A549 (cell line): ENCODE measurements around the gene SELENOO. TPM values are rescaled to one million over a fixed set of nuclear protein-coding genes. Genes with fewer than 3 reads are reported as not detected.

ENCODE experiments used
- ATAC-seq, 2 experiments: fragments of 200-7000 bp in 1 of 2; fragments of >200 bp in 1 of 2; cut with Nextera tagmentation in 1 of 2; cut with Tn5 transposase in 1 of 2; 3 replicates each; pipeline versions ENCODE4 v1.8.0 to v1.9.1; 2018 to 2020; ENCODE audit warnings: mild to moderate bottlenecking in 1 of 2, moderate library complexity in 1 of 2
- CTCF ChIA-PET: fragments of 300-600 bp; sonication (Branson Sonifier 250); formaldehyde crosslinking; extraction: SDS; loops from one replicate; lab custom pipeline; 2021; ENCODE audit warnings: antibody characterized with exemption, inconsistent platforms; lab: Yijun Ruan, JAX
- POLR2A ChIA-PET: fragments of 350-600 bp; formaldehyde crosslinking; extraction: SDS; loops from one replicate; lab custom pipeline; 2021; ENCODE audit warnings: antibody characterized with exemption, inconsistent platforms; lab: Yijun Ruan, JAX
- DNase-seq, 2 experiments: peaks; one replicate each; pipeline versions ENCODE4 v3.0.0 to v3.0.0-alpha.2; 2011 to 2016; ENCODE audit warnings: low read depth in 1 of 2, low spot score in 1 of 2
- FAIRE-seq: peaks from 2 replicates; lab custom pipeline; 2011; peaks lifted over from hg19 to GRCh38; lab: Jason Lieb, UNC
- H3K27ac ChIP-seq, 2 experiments: fragments of >200 bp; sonication (Bioruptor Twin); formaldehyde crosslinking; 3 replicates each; pipeline ENCODE4 v1.5.1; 2016 to 2017
- H3K4me1 ChIP-seq: fragments of >200 bp; sonication (Bioruptor Twin); formaldehyde crosslinking; 3 replicates; pipeline ENCODE4 v1.6.1; 2016
- H3K4me2 ChIP-seq: fragments of >200 bp; sonication (Bioruptor Twin); formaldehyde crosslinking; 3 replicates; pipeline ENCODE4 v1.6.1; 2016
- H3K4me3 ChIP-seq: fragments of >200 bp; sonication (Bioruptor Twin); formaldehyde crosslinking; 3 replicates; pipeline ENCODE4 v1.5.1; 2016
- H3K9me3 ChIP-seq: fragments of >200 bp; sonication (Bioruptor Twin); formaldehyde crosslinking; 3 replicates; pipeline ENCODE4 v1.6.1; 2016
- CEBPB ChIP-seq, 2 experiments: fragments of >200 bp in 1 of 2; sonication (Bioruptor Twin) in 1 of 2; formaldehyde crosslinking in 1 of 2; IDR thresholded peaks; 2 replicates each; pipeline ENCODE4 v1.6.1; 2012 to 2016
- FOSB ChIP-seq: fragments of 250-450 bp; sonication (Bioruptor Pico); IDR thresholded peaks from 2 replicates; pipeline ENCODE4 v1.5.0; 2020; ENCODE audit warnings: mild to moderate bottlenecking, moderate library complexity
- FOXS1 ChIP-seq: fragments of 250-450 bp; sonication (Bioruptor Pico); IDR thresholded peaks from 2 replicates; pipeline ENCODE4 v1.5.0; 2020; ENCODE audit warnings: mild to moderate bottlenecking, moderate library complexity
- GATA3 ChIP-seq: IDR thresholded peaks from 2 replicates; pipeline ENCODE4 v1.6.1; 2012; ENCODE audit warnings: borderline replicate concordance
- HMGXB4 ChIP-seq: fragments of 250-450 bp; sonication (Bioruptor Pico); IDR thresholded peaks from 2 replicates; pipeline ENCODE4 v1.5.0; 2021; ENCODE audit warnings: mild to moderate bottlenecking, moderate library complexity, borderline replicate concordance
- JUN ChIP-seq, 2 experiments: fragments of >200 bp; sonication (Bioruptor Twin); formaldehyde crosslinking; IDR thresholded peaks; 2 replicates in 1 of 2; 3 replicates in 1 of 2; pipeline ENCODE4 v1.6.1; 2016 to 2017
- JUNB ChIP-seq: fragments of >200 bp; sonication (Bioruptor Twin); formaldehyde crosslinking; IDR thresholded peaks from 2 replicates; pipeline ENCODE4 v1.6.1; 2016
- MAX ChIP-seq: IDR thresholded peaks from 2 replicates; pipeline ENCODE4 v1.6.1; 2012
- NFE2L2 ChIP-seq: fragments of 150-350 bp; conservative IDR thresholded peaks from 2 replicates; pipeline ENCODE4 v1.6.1; 2014; ENCODE audit warnings: low read length
- NPAS2 ChIP-seq: fragments of 250-450 bp; sonication (Bioruptor Pico); IDR thresholded peaks from 2 replicates; pipeline ENCODE4 v1.8.0; 2022; ENCODE audit warnings: mild to moderate bottlenecking, moderate library complexity, borderline replicate concordance
- NR3C1 ChIP-seq: fragments of >200 bp; sonication (Bioruptor Twin); formaldehyde crosslinking; IDR thresholded peaks from 3 replicates; pipeline ENCODE4 v1.6.1; 2017
- PBX3 ChIP-seq: IDR thresholded peaks from 2 replicates; pipeline ENCODE4 v1.6.1; 2012
- PHF8 ChIP-seq: fragments of 200-600 bp; sonication (generic); IDR thresholded peaks from 2 replicates; pipeline ENCODE4 v1.6.1; 2016; ENCODE audit warnings: low read depth, mild to moderate bottlenecking, antibody characterized with exemption, moderate library complexity, borderline replicate concordance
- RAD21 ChIP-seq, 2 experiments: fragments of >200 bp in 1 of 2; sonication (Bioruptor Twin) in 1 of 2; formaldehyde crosslinking in 1 of 2; IDR thresholded peaks in 1 of 2; conservative IDR thresholded peaks in 1 of 2; 2 replicates in 1 of 2; 3 replicates in 1 of 2; pipeline ENCODE4 v1.6.1; 2012 to 2018; ENCODE audit warnings: inconsistent platforms in 1 of 2
- RARB ChIP-seq: fragments of 250-450 bp; sonication (Bioruptor Pico); IDR thresholded peaks from 2 replicates; pipeline ENCODE4 v1.8.0; 2021; ENCODE audit warnings: mild to moderate bottlenecking, moderate library complexity
- RCOR1 ChIP-seq: fragments of 150-350 bp; IDR thresholded peaks from 2 replicates; pipeline ENCODE4 v1.6.1; 2014; ENCODE audit warnings: antibody characterized with exemption, low read length, low read depth
- SREBF2 ChIP-seq: fragments of 450-650 bp; IDR thresholded peaks from 2 replicates; pipeline ENCODE4 v1.6.1; 2014; ENCODE audit warnings: mild to moderate bottlenecking, moderate library complexity
- USF2 ChIP-seq: fragments of 450-650 bp; IDR thresholded peaks from 2 replicates; pipeline ENCODE4 v1.6.1; 2014; ENCODE audit warnings: antibody characterized with exemption
- WGBS: methylation state at CpG from one replicate; pipeline ENCODE4 v1.1.6; 2017; ENCODE audit errors: missing lambda C conversion rate; 5-methylcytosine and 5-hydroxymethylcytosine counted together
- polyA plus RNA-seq, 4 experiments: library from polyadenylated mRNA; depleted of rRNA in 3 of 4; stranded (reverse); fragments of >200 nt; fragmentation: RNase III in 1 of 4; extraction: RNeasy Plus Mini Kit Qiagen cat#74134 plus additional on column Dnase treatment in 1 of 4; gene quantifications; 2 replicates in 3 of 4; 3 replicates in 1 of 4; pipeline ENCODE4 v1.2.3, GENCODE V29; 2011 to 2017

The SELENOO gene
- polyA plus RNA-seq, 2 of the 4 experiments (the other 2 are of a cell fraction): 7.8 to 14.7 TPM

- Histone ChIP-seq H3K4me3 (no peak overlapping the region), H3K9me3 (no peaks in the 10 kb centered on the region), H3K4me1 (no peaks in the 10 kb centered on the region), H3K27ac (no peak overlapping the region), H3K4me2 (no peak overlapping the region)
- TF ChIP-seq NFE2L2: no peak
- TF ChIP-seq CEBPB (IDR thresholded peaks at IDR 0.05): no peak
- TF ChIP-seq USF2: no peak
- no peak for TF ChIP-seq JUN (IDR thresholded peaks at IDR 0.05)
- TF ChIP-seq SREBF2: no peak
- TF ChIP-seq NR3C1: no peak
- no peak for TF ChIP-seq RAD21 (conservative IDR thresholded peaks at IDR 0.05 in 1 of 2, IDR thresholded peaks at IDR 0.05 in 1 of 2)
- TF ChIP-seq RARB (CRISPR knock-in tag): no peak
- TF ChIP-seq HMGXB4 (CRISPR knock-in tag): no peak
- ChIA-PET CTCF (interaction anchor here (0.7 kb wide), 1 partner anchor 23 kb away, joined by 3 read pairs; no protein-coding TSS in a partner anchor), POLR2A (no interaction called here)
- DNase-seq (no peak), FAIRE-seq (no peak), ATAC-seq (no peak)
- whole genome bisulfite sequencing: over 99% methylated on average over 9 of the region's 9 CpGs
Observed at GRCh38 chr22:50213263-50213662, 12.5 kb downstream of the SELENOO start.

- DNase-seq: no peak
- Histone ChIP-seq H3K9me3 (no peaks in the 10 kb centered on the region), H3K27ac (no peak overlapping the region), H3K4me1 (no peaks in the 10 kb centered on the region), H3K4me3 (no peak overlapping the region), H3K4me2 (no peak overlapping the region)
- ATAC-seq: no peak
- no peak for FAIRE-seq
- WGBS: 89% methylated on average over 8 of the region's 17 CpGs
- ChIA-PET CTCF (interaction anchor here (1.1 to 2.1 kb wide), 5 partner anchors 22 to 72 kb away, joined by 3 to 10 read pairs (median 4); no protein-coding TSS in a partner anchor), POLR2A (no interaction called here)
- no peak for TF ChIP-seq MAX
Observed at GRCh38 chr22:50215297-50216054, 14.7 kb downstream of the SELENOO start.

GRCh38 chr22:50216055-50216683, 15.4 kb downstream of the SELENOO start:
- Histone ChIP-seq H3K4me2 (no peak overlapping the region), H3K4me1 (no peaks in the 10 kb centered on the region), H3K9me3 (no peaks in the 10 kb centered on the region), H3K4me3 (no peak overlapping the region), H3K27ac (no peak overlapping the region)
- CTCF ChIA-PET: interaction anchor here (0.6 to 1.9 kb wide), 6 partner anchors 14 to 73 kb away, joined by 3 to 10 read pairs (median 4); no protein-coding TSS in a partner anchor
- no peak for FAIRE-seq
- 78% methylated on average over 6 of the region's 15 CpGs for WGBS
- POLR2A ChIA-PET: no interaction called here
- DNase-seq: no peak
- no peak for ATAC-seq
- TF ChIP-seq FOSB (CRISPR knock-in tag): no peak
- TF ChIP-seq FOXS1 (CRISPR knock-in tag): no peak
- no peak for TF ChIP-seq RCOR1
- TF ChIP-seq PBX3: no peak
- TF ChIP-seq NPAS2: no peak
- TF ChIP-seq JUNB: no peak
- no peak for TF ChIP-seq HMGXB4 (CRISPR knock-in tag)
- no peak for TF ChIP-seq CEBPB (IDR thresholded peaks at IDR 0.05)
- no peak for TF ChIP-seq PHF8
- TF ChIP-seq GATA3: no peak
- TF ChIP-seq, all 56 proteins: peak for 0
